Sigmoid colon (tissue), 7 donors: Measurements from ENCODE around the gene MAPKAPK5. TPM values are rescaled to one million over a fixed set of nuclear protein-coding genes. Genes with fewer than 3 reads are reported as not detected.
A peak's percentile ranks its signal among the peaks of the same experiment; 100 is the strongest.

Experiments used
- DNase-seq: peaks from one replicate; pipeline ENCODE4 v3.0.0-alpha.2; 2019
- H3K27ac ChIP-seq, 4 donors: fragments of 200-600 bp; sonication (generic); one replicate each; pipeline ENCODE4 v1.5.1; 2016 to 2019; ENCODE audit warnings: mild to moderate bottlenecking in 1 of 4
- H3K27me3 ChIP-seq, 3 donors: fragments of 200-600 bp; sonication (generic); one replicate each; pipeline ENCODE4 v1.5.1; 2019; ENCODE audit warnings: mild to moderate bottlenecking in 1 of 3
- H3K36me3 ChIP-seq, 4 donors: fragments of 200-600 bp; sonication (generic); one replicate each; pipeline ENCODE4 v1.5.1; 2016 to 2019
- H3K4me1 ChIP-seq, 4 donors: fragments of 200-600 bp; sonication (generic); one replicate each; pipeline ENCODE4 v1.5.1; 2017 to 2019
- H3K4me3 ChIP-seq, 4 donors: fragments of 200-600 bp; sonication (generic); one replicate each; pipeline ENCODE4 v1.5.1; 2017 to 2019; ENCODE audit warnings: mild to moderate bottlenecking in 2 of 4, moderate library complexity in 1 of 4
- H3K9me3 ChIP-seq, 4 donors: fragments of 200-600 bp in 3 of 4; sonication (generic) in 3 of 4; one replicate each; pipeline versions ENCODE4 v1.5.1 to v1.6.1; 2013 to 2019
- CTCF ChIP-seq, 4 experiments: fragments of 450-650 bp in 3 of 4; fragments of 200-600 bp in 1 of 4; IDR thresholded peaks; one replicate each; pipeline ENCODE4 v1.5.1; 2016 to 2019; ENCODE audit warnings: antibody characterized with exemption in 4 of 4, mild to moderate bottlenecking in 3 of 4, moderate library complexity in 2 of 4
- EP300 ChIP-seq, 4 donors: sonication (generic); formaldehyde crosslinking; IDR thresholded peaks; one replicate each; pipeline ENCODE4 v1.6.1; 2017; ENCODE audit warnings: antibody characterized with exemption in 4 of 4
- POLR2A ChIP-seq, 2 donors: fragments of 450-650 bp; IDR thresholded peaks; one replicate each; pipeline ENCODE4 v1.6.1; 2016; ENCODE audit warnings: antibody characterized with exemption in 2 of 2, mild to moderate bottlenecking in 2 of 2, moderate library complexity in 2 of 2
- POLR2AphosphoS5 ChIP-seq, 4 donors: sonication (generic); formaldehyde crosslinking; IDR thresholded peaks; one replicate each; pipeline ENCODE4 v1.6.1; 2017; ENCODE audit warnings: antibody characterized with exemption in 4 of 4
- WGBS, 2 donors: extraction: QIAGEN DNeasy Blood & Tissue Kit; methylation state at CpG; one replicate each; pipeline ENCODE4 v1.1.7; 2013; 5-methylcytosine and 5-hydroxymethylcytosine counted together
- intact Hi-C: fragments of 100-400 bp; cut with DNase I; formaldehyde crosslinking; loops from one replicate; pipeline ENCODE4 v1.15.1; 2023
- polyA plus RNA-seq, 3 donors: library from polyadenylated mRNA; stranded (reverse); fragments of 200-250 nt; gene quantifications; one replicate each; pipeline ENCODE4 v1.2.3, GENCODE V29; 2013
- total RNA-seq, 4 donors: library from RNA; depleted of rRNA; stranded (reverse); fragments of >200 nt; gene quantifications; one replicate each; pipeline ENCODE4 v1.1.0, GENCODE V29; 2016
- donor health status: healthy with polysubstance abuse.
- donor health status: Bipolar disorder and iron deficiency.
- donor health status: healthy.

The MAPKAPK5 gene
- total RNA-seq (10 to 100 TPM; 25.7 to 48.2 (median 36.8) TPM), polyA plus RNA-seq (10 to 100 TPM; 32.9 to 47.4 (median 46.0) TPM)

- Histone ChIP-seq H3K4me1 (peaks cover 0 to 53% (median 42%) of the 10 kb centered on the region in 4 donors), H3K9me3 (no peaks in the 10 kb centered on the region), H3K27ac (peak within 1 kb of the TSS; percentile 90 to 97 (median 92)), H3K36me3 (peaks cover 0 to 20% (median 0%) of the 10 kb centered on the region in 4 donors), H3K27me3 (no peaks in the 10 kb centered on the region), H3K4me3 (peak within 1 kb of the TSS; percentile 66 to 99 (median 97))
- DNase-seq: peak; percentile 97
- intact Hi-C loops: loop anchor here (5.0 kb wide), 2 partner anchors 170 to 565 kb away; partner anchors contain the start of genes ERP29, RPL6 and TMEM116
- TF ChIP-seq POLR2A (IDR thresholded peaks at IDR 0.05) (peak; percentile 73 to 81), CTCF (IDR thresholded peaks at IDR 0.05) (no peak), EP300 (IDR thresholded peaks at IDR 0.05) (peak in 1 of 4 donors; percentile 71), POLR2AphosphoS5 (IDR thresholded peaks at IDR 0.05) (peak; percentile 89 to 94 (median 94))
- WGBS, 2 donors: 0% methylated on average over 84 of the region's 84 CpGs
These were observed at the start of gene MAPKAPK5 for GRCh38 chr12:111841750-111842555. MAPKAPK5 (plus strand) TSS chr12:111842228; CDS start chr12:111842734, 506 bp downstream.

GRCh38 chr12:111792856-111793235, 49.2 kb upstream of the MAPKAPK5 start:
- peaks cover 38 to 95% (median 69%) of the 10 kb centered on the region in 4 donors for H3K36me3 ChIP-seq
- H3K4me1 ChIP-seq: peaks cover 0 to 23% (median 19%) of the 10 kb centered on the region in 4 donors
- no peak for DNase-seq
- intact Hi-C loops: no loop called here
- peak overlapping the region; percentile 51 to 70 (median 62) for H3K27ac ChIP-seq
- no peaks in the 10 kb centered on the region for H3K9me3 ChIP-seq
- WGBS, 2 donors: 86 to 91% methylated on average over 3 of the region's 3 CpGs
- TF ChIP-seq CTCF (IDR thresholded peaks at IDR 0.05) (no peak), POLR2AphosphoS5 (IDR thresholded peaks at IDR 0.05) (no peak), EP300 (IDR thresholded peaks at IDR 0.05) (no peak), POLR2A (IDR thresholded peaks at IDR 0.05) (no peak)
- no peaks in the 10 kb centered on the region for H3K27me3 ChIP-seq
- H3K4me3 ChIP-seq: no peak overlapping the region

- TF ChIP-seq POLR2AphosphoS5 (IDR thresholded peaks at IDR 0.05) (no peak), POLR2A (IDR thresholded peaks at IDR 0.05) (no peak), EP300 (IDR thresholded peaks at IDR 0.05) (no peak), CTCF (IDR thresholded peaks at IDR 0.05) (no peak)
- intact Hi-C loops: no loop called here
- no peaks in the 10 kb centered on the region for H3K27me3 ChIP-seq
- H3K36me3 ChIP-seq: peaks cover 43 to 100% (median 77%) of the 10 kb centered on the region in 4 donors
- 87 to 91% methylated on average over 4 of the region's 4 CpGs for WGBS, 2 donors
- peak overlapping the region in 3 of 4 donors; percentile 7 to 12 (median 8) for H3K27ac ChIP-seq
- peak; percentile 46 for DNase-seq
- H3K9me3 ChIP-seq: no peaks in the 10 kb centered on the region
- peaks cover 0 to 11% (median 4%) of the 10 kb centered on the region in 4 donors for H3K4me1 ChIP-seq
- H3K4me3 ChIP-seq: no peak overlapping the region
These were observed 43.8 kb upstream of the MAPKAPK5 start for GRCh38 chr12:111798182-111798581.

- Histone ChIP-seq H3K9me3 (no peaks in the 10 kb centered on the region), H3K27ac (no peak overlapping the region), H3K36me3 (peaks cover 52 to 100% (median 80%) of the 10 kb centered on the region in 4 donors), H3K4me3 (no peak overlapping the region), H3K4me1 (peaks cover 0 to 11% (median 4%) of the 10 kb centered on the region in 4 donors), H3K27me3 (no peaks in the 10 kb centered on the region)
- intact Hi-C loops: no loop called here
- no peak for TF ChIP-seq EP300 (IDR thresholded peaks at IDR 0.05)
- TF ChIP-seq POLR2A (IDR thresholded peaks at IDR 0.05): no peak
- no peak for TF ChIP-seq POLR2AphosphoS5 (IDR thresholded peaks at IDR 0.05)
- TF ChIP-seq CTCF (IDR thresholded peaks at IDR 0.05): no peak
- WGBS, 2 donors: 97% methylated on average over 9 of the region's 9 CpGs
- DNase-seq: no peak
These were observed 42.3 kb upstream of the MAPKAPK5 start for GRCh38 chr12:111799758-111800157.
